HG03469 (cell line): Measurements from ENCODE around the gene SURF1.

Experiments
- ATAC-seq: cut with Tn5 transposase; IDR thresholded peaks from one replicate; pipeline ENCODE4 v1.9.1; 2021; ENCODE audit warnings: mild to moderate bottlenecking, moderate library complexity, moderate number of reproducible peaks; ENCODE audit not compliant: unreplicated experiment

The SURF1 gene

DNA sequence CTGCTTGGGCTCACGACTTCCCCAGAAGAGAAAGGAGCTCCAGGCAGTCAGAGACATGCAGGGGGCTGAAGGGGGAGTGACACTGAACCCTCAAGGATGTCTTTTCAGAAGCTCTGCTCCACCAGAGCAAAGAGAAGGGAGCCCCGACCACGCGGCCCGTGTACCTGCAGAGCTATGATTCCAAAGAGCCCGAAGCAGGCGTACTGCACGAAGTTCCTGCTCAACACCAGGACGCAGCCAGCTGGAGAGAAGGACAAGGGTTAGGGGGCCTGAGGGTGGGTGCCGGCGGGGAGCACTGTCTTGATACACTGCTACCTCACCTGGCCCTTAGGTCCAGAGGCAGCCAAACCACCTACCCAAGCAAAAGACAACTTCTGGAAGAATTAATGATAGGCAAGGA is 10.1 kb upstream of the SURF1 start:
- no peak for ATAC-seq

GRCh38 chr9:133362359-133363044 is 6.2 kb upstream of the SURF1 start:
- no peak for ATAC-seq

DNA sequence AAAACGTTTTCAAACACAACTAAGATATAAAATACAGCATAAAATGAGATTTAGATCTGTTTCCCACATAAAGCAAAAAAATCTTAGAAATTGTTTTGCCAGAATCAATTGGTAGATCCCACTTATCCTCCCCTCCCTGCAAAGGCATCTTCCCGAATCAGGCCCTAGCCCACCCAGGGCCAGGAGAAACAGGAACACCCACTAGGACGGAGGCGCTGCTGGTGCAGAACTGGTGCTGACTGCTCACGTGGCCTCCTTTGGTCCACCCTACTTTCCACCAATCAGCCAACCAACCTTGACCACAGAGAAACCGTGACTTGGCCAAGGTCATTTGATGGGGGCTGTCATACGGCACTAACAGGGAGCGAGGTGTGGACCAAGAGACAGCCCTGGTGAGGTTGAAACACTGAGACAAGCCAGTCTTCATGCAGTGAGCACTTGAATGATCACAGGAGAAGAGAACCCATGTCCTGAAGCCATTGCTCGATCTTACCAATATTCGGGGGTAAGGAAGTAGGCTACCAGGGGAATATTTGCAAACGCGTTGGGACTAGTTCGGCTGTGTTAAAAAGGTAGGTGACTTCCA is 5.3 kb upstream of the SURF1 start:
- no peak for ATAC-seq

GRCh38 chr9:133360400-133361393 is 4.4 kb upstream of the SURF1 start:
- no peak for ATAC-seq

GRCh38 chr9:133359399-133360175 is 3.3 kb upstream of the SURF1 start:
- ATAC-seq, result no peak

GRCh38 chr9:133357656-133358055 is 1.4 kb upstream of the SURF1 start:
- ATAC-seq, result no peak

- ATAC-seq, result no peak
Measured at GRCh38 chr9:133355881-133356357, 368 bp downstream of the SURF1 start.

- no peak for ATAC-seq
Measured at GRCh38 chr9:133354766-133355165, 1.5 kb downstream of the SURF1 start.

DNA sequence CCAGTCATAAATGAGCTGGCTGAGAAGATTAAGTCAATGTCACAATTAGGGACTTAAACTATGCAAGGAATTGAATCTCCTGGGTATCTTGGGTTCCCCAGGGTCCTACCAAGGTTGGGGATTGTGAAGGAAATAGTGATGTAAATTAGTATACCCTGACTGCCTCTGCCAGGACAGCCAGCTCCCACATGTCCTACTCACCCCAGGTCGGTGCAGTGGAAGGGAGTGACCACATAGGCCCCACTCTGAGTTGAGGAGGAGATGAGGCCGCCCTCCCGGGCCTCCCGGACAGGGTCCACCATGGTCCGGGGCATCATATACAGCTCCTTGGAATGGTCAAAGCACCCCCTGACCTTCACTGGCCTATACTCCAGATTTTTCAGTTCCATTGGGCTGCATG is 2.7 kb downstream of the SURF1 start:
- no peak for ATAC-seq

DNA sequence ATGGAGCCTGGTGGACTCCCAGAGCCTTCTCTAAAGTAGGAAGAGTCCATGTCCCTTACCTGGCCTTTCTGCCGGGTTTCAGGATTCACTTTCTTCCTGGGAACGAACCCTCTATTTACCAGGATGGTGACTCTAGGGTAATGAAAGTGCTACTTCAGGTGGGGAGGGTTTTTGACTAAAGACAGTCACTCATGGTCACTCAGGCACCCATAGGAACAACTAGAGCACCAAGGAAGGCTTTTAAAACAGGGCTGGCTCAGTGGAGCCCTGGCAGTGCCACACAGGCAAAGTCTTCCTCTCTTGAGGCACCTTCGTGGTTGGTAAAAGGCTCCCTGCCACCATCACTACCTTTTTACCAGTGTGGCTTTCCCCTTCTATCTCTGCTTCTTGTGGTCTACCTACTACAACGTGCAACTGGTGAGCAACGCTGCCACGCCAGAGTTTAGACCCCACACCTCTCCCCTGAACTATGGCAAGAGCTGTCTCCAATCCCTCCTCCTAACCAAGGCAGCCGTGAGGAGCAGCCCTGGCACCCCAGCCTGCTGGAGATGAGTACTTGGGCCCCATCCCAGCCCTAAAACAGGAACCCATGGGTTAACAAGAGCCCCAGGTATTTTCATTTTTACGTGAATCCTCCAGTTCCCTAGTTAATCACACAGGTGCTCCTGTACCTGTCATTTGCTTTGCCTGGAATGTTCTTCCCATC is 3.5 kb downstream of the SURF1 start:
- no peak for ATAC-seq

DNA sequence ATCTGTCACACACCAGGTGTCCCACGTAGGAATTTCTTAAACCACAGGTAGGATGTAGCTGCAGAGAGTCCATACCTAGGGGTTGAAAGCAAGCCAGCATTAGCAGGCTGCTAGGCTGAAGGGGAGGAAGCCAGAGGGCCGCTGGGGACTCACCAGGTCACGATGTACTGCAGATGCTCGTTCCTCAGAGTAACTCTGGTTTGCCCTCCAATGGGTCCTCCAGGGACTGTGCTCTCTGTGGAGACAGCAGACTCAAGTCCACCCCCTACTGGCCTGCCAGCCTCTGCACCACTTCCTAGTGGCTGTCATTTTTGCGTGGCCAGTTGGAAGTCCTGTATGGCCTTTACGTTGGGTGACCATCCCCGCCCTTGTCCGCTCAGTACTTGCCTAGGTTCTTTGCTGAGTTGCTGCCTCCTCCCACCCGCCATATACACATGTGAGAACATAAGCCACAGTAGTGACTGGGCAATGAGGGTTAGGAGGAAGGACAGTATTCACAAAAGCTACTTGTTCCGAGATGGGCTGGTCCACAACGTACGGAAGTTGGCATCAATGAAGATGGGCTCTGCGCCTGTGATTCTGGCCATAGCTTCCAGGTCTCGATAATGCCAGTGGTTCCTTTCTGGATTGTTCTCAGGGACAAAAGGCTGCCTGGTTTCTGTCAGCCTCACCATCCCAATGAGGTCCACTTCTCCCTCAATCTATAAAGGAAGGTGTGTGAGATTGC is 4.2 kb downstream of the SURF1 start:
- ATAC-seq, result no peak

DNA sequence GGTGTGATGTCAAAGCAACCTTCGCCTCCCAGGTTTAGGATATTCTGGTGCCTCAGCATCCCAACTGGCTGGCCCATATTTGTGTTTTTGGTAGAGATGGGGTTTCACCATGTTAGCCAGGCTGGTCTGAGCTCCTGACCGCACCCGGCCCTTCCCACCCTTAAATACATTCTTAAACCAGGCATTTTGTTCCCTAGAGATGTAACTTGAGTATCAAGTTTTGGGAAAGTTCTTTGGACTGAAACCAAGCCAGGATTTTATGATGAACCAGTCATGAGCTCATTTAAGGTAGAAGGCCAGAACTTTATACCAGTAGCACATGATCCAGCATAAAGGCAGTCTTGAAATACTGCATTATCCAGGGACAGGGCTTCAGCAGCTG is 4.8 kb downstream of the SURF1 start:
- ATAC-seq, result no peak

- no peak for ATAC-seq
Measured at GRCh38 chr9:133349965-133350616, 6.2 kb downstream of the SURF1 start.

- no peak for ATAC-seq
Measured at GRCh38 chr9:133348718-133349573, 7.3 kb downstream of the SURF1 start.

GRCh38 chr9:133347985-133348717 is 8.1 kb downstream of the SURF1 start, which contains the start of the genes MED22 and RPL7A:
MED22 (minus strand) TSS chr9:133348131; CDS start chr9:133346662, 1,469 bp downstream.
RPL7A (plus strand) TSS chr9:133348218; CDS start chr9:133348244, 26 bp downstream.
- peak; percentile 53 for ATAC-seq

DNA sequence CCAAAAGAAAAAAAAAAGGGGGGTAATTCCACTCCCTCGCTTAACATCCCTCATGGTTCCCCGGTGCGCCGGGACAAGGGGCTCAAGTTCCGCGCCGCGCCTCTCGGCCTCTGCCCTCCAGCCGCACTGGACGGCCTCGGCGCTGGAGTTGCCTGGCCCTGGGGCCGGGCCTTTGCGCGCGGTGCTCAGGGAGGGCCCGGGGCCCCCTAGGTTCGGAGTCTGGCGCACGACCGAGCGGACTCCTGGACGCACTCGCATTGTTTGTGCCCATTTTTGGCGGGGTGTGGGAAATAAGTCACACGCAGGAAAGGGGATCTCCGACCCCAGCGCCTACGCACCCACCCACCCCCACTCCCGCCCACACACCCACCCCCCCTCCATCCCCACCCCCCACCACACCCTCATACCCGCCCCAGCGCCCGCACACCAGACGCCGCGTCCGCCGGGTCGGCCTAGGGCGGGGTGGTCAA is 8.7 kb downstream of the SURF1 start:
- ATAC-seq, result peak; percentile 21
